SK-N-SH treated with all-trans-retinoic acid at 6 μM for 48 hours (cell line): ENCODE measurements around the gene MET.

Experiments
- ATAC-seq: fragments of 200-7000 bp; cut with Tn5 transposase; 3 replicates; pipeline ENCODE4 v1.9.1; 2020; ENCODE audit warnings: mild to moderate bottlenecking, moderate library complexity
- CSDC2 ChIP-seq: fragments of 250-450 bp; sonication (Bioruptor Pico); IDR thresholded peaks from 2 replicates; pipeline ENCODE4 v1.5.0; 2020; ENCODE audit warnings: mild to moderate bottlenecking, moderate library complexity
- ESRRG ChIP-seq: fragments of 250-450 bp; sonication (Bioruptor Pico); IDR thresholded peaks from 2 replicates; pipeline ENCODE4 v1.6.1; 2021; ENCODE audit warnings: mild to moderate bottlenecking
- OSR1 ChIP-seq: fragments of 250-450 bp; sonication (Bioruptor Pico); IDR thresholded peaks from 2 replicates; pipeline ENCODE4 v1.8.0; 2022; ENCODE audit warnings: moderate library complexity, mild to moderate bottlenecking, inconsistent platforms
- PPARA ChIP-seq: fragments of 250-450 bp; sonication (Bioruptor Pico); IDR thresholded peaks from 2 replicates; pipeline ENCODE4 v1.5.0; 2020; ENCODE audit warnings: mild to moderate bottlenecking, borderline replicate concordance
- RARB ChIP-seq: fragments of 250-450 bp; sonication (Bioruptor Pico); IDR thresholded peaks from 2 replicates; pipeline ENCODE4 v1.8.0; 2021; ENCODE audit warnings: mild to moderate bottlenecking, moderate library complexity
- SNAI2 ChIP-seq: fragments of 250-450 bp; sonication (Bioruptor Pico); IDR thresholded peaks from 2 replicates; pipeline ENCODE4 v1.5.0; 2020; ENCODE audit warnings: mild to moderate bottlenecking, moderate library complexity
- TCF4 ChIP-seq: fragments of 250-450 bp; sonication (Bioruptor Pico); IDR thresholded peaks from 2 replicates; pipeline ENCODE4 v1.8.0; 2021; ENCODE audit warnings: mild to moderate bottlenecking, moderate library complexity, borderline replicate concordance
- ZC3H10 ChIP-seq: fragments of 250-450 bp; sonication (Bioruptor Pico); IDR thresholded peaks from 2 replicates; pipeline ENCODE4 v1.5.1; 2021; ENCODE audit warnings: mild to moderate bottlenecking, moderate library complexity
- ZFP3 ChIP-seq: fragments of 250-450 bp; sonication (Bioruptor Pico); IDR thresholded peaks from 2 replicates; pipeline ENCODE4 v1.5.0; 2020; ENCODE audit warnings: mild to moderate bottlenecking, moderate library complexity
- ZFP30 ChIP-seq: fragments of 450-650 bp; formaldehyde crosslinking; IDR thresholded peaks from 2 replicates; pipeline ENCODE4 v1.5.0; 2022; ENCODE audit warnings: mild to moderate bottlenecking, moderate library complexity
- ZNF565 ChIP-seq: fragments of 450-650 bp; formaldehyde crosslinking; conservative IDR thresholded peaks from 2 replicates; pipeline ENCODE4 v1.5.0; 2020; ENCODE audit warnings: low read depth, mild to moderate bottlenecking, moderate library complexity
- ZNF70 ChIP-seq: fragments of 450-650 bp; formaldehyde crosslinking; IDR thresholded peaks from 2 replicates; pipeline ENCODE4 v1.5.0; 2020; ENCODE audit warnings: mild to moderate bottlenecking, moderate library complexity
- ZNF8 ChIP-seq: fragments of 450-650 bp; formaldehyde crosslinking; IDR thresholded peaks from 2 replicates; pipeline ENCODE4 v1.5.0; 2020; ENCODE audit warnings: mild to moderate bottlenecking, moderate library complexity
- TF ChIP-seq, protein P1 (sequence below): fragments of 250-450 bp; sonication (Bioruptor Pico); IDR thresholded peaks from 2 replicates; pipeline ENCODE4 v1.5.1; 2020; ENCODE audit warnings: low read depth, mild to moderate bottlenecking, moderate library complexity
- TF ChIP-seq, protein P2 (sequence below): fragments of 250-450 bp; sonication (Bioruptor Pico); IDR thresholded peaks from 2 replicates; pipeline ENCODE4 v1.5.1; 2021; ENCODE audit warnings: mild to moderate bottlenecking, moderate library complexity
- TF ChIP-seq, protein P3 (sequence below): fragments of 250-450 bp; sonication (Bioruptor Pico); IDR thresholded peaks from 2 replicates; pipeline ENCODE4 v1.5.0; 2020; ENCODE audit warnings: mild to moderate bottlenecking, moderate library complexity
- TF ChIP-seq, protein P4 (sequence below): fragments of 250-450 bp; sonication (Bioruptor Pico); IDR thresholded peaks from 2 replicates; pipeline ENCODE4 v1.8.0; 2020; ENCODE audit warnings: mild to moderate bottlenecking, moderate library complexity, borderline replicate concordance
- TF ChIP-seq, protein P5 (sequence below): fragments of 250-450 bp; sonication (Bioruptor Pico); IDR thresholded peaks from 2 replicates; pipeline ENCODE4 v1.8.0; 2021; ENCODE audit warnings: low read depth, mild to moderate bottlenecking, moderate library complexity, borderline replicate concordance

Gene MET

DNA sequence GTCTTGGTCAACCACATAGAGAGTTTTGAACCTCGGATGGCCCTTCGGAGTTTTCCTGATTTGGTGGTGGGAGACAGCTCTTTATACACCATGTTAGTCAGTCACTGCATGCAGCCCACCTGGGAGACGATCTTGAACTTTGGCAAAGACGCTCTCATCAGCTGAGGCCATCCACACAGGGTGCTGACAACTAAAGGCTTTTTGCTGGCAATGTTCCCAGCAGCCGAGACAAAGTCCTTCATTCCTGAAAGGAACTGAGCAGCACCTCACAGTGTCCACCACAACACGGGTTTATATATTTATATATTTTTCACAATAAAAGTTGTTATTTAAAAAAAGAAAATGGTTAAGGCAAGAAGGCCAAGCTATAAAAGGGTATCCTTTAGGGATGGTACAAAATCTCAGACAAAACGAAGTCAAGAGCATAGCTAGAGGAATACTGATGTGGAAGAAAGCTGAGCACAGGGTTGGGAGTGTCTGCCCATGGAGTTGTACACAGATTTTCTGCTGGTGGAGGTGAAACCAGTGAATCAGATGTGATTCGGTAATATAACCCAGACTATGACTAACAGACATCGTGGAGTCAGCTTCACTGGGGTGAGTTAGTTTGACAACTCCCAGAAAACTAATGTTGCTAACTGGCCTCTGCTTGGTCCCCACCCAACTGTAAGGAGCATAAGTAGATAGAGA, 163.0 kb downstream of the MET start:
- no peak for TF ChIP-seq ESRRG
- peak; percentile 79 for TF ChIP-seq ZNF70 (CRISPR knock-in tag)
- TF ChIP-seq TCF4: no peak
- TF ChIP-seq ZFP3 (CRISPR knock-in tag): no peak
- TF ChIP-seq, protein P1, sequence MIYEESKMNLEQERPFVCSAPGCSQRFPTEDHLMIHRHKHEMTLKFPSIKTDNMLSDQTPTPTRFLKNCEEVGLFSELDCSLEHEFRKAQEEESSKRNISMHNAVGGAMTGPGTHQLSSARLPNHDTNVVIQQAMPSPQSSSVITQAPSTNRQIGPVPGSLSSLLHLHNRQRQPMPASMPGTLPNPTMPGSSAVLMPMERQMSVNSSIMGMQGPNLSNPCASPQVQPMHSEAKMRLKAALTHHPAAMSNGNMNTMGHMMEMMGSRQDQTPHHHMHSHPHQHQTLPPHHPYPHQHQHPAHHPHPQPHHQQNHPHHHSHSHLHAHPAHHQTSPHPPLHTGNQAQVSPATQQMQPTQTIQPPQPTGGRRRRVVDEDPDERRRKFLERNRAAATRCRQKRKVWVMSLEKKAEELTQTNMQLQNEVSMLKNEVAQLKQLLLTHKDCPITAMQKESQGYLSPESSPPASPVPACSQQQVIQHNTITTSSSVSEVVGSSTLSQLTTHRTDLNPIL: no peak
- ATAC-seq: peak; percentile 83

DNA sequence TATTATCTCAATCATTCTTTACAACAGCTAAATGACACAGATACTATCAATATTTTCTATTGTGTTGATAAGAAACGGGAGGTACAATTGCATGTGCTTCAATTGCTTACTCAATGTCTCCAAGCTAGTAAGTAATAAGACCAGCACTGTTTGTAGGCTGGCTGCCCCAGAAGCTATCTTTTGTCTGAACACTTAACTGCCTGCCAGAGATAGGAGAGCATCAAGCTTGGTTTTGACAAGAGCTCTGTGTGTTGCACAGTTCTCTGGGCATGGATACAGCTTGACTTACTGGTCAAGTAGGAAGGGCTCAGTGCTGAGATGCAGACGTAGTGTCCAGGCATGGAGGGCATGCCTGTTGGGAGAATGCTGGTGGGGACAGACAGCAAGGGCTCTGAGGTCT, 164.1 kb downstream of the MET start:
- ATAC-seq: no peak
- TF ChIP-seq, protein P2, sequence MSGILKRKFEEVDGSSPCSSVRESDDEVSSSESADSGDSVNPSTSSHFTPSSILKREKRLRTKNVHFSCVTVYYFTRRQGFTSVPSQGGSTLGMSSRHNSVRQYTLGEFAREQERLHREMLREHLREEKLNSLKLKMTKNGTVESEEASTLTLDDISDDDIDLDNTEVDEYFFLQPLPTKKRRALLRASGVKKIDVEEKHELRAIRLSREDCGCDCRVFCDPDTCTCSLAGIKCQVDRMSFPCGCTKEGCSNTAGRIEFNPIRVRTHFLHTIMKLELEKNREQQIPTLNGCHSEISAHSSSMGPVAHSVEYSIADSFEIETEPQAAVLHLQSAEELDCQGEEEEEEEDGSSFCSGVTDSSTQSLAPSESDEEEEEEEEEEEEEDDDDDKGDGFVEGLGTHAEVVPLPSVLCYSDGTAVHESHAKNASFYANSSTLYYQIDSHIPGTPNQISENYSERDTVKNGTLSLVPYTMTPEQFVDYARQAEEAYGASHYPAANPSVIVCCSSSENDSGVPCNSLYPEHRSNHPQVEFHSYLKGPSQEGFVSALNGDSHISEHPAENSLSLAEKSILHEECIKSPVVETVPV (CRISPR knock-in tag): no peak
- TF ChIP-seq SNAI2 (CRISPR knock-in tag): no peak
- TF ChIP-seq ZNF70 (CRISPR knock-in tag): no peak
- TF ChIP-seq CSDC2 (CRISPR knock-in tag): no peak
- TF ChIP-seq TCF4: no peak
- no peak for TF ChIP-seq ESRRG
- TF ChIP-seq, protein P3, sequence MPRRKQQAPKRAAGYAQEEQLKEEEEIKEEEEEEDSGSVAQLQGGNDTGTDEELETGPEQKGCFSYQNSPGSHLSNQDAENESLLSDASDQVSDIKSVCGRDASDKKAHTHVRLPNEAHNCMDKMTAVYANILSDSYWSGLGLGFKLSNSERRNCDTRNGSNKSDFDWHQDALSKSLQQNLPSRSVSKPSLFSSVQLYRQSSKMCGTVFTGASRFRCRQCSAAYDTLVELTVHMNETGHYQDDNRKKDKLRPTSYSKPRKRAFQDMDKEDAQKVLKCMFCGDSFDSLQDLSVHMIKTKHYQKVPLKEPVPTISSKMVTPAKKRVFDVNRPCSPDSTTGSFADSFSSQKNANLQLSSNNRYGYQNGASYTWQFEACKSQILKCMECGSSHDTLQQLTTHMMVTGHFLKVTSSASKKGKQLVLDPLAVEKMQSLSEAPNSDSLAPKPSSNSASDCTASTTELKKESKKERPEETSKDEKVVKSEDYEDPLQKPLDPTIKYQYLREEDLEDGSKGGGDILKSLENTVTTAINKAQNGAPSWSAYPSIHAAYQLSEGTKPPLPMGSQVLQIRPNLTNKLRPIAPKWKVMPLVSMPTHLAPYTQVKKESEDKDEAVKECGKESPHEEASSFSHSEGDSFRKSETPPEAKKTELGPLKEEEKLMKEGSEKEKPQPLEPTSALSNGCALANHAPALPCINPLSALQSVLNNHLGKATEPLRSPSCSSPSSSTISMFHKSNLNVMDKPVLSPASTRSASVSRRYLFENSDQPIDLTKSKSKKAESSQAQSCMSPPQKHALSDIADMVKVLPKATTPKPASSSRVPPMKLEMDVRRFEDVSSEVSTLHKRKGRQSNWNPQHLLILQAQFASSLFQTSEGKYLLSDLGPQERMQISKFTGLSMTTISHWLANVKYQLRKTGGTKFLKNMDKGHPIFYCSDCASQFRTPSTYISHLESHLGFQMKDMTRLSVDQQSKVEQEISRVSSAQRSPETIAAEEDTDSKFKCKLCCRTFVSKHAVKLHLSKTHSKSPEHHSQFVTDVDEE (CRISPR knock-in tag): no peak
- no peak for TF ChIP-seq ZC3H10
- TF ChIP-seq ZFP30 (CRISPR knock-in tag): no peak
- TF ChIP-seq, protein P4, sequence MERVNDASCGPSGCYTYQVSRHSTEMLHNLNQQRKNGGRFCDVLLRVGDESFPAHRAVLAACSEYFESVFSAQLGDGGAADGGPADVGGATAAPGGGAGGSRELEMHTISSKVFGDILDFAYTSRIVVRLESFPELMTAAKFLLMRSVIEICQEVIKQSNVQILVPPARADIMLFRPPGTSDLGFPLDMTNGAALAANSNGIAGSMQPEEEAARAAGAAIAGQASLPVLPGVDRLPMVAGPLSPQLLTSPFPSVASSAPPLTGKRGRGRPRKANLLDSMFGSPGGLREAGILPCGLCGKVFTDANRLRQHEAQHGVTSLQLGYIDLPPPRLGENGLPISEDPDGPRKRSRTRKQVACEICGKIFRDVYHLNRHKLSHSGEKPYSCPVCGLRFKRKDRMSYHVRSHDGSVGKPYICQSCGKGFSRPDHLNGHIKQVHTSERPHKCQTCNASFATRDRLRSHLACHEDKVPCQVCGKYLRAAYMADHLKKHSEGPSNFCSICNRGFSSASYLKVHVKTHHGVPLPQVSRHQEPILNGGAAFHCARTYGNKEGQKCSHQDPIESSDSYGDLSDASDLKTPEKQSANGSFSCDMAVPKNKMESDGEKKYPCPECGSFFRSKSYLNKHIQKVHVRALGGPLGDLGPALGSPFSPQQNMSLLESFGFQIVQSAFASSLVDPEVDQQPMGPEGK (CRISPR knock-in tag): no peak
- TF ChIP-seq, protein P5, sequence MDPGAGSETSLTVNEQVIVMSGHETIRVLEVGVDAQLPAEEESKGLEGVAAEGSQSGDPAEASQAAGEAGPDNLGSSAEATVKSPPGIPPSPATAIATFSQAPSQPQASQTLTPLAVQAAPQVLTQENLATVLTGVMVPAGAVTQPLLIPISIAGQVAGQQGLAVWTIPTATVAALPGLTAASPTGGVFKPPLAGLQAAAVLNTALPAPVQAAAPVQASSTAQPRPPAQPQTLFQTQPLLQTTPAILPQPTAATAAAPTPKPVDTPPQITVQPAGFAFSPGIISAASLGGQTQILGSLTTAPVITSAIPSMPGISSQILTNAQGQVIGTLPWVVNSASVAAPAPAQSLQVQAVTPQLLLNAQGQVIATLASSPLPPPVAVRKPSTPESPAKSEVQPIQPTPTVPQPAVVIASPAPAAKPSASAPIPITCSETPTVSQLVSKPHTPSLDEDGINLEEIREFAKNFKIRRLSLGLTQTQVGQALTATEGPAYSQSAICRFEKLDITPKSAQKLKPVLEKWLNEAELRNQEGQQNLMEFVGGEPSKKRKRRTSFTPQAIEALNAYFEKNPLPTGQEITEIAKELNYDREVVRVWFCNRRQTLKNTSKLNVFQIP (CRISPR knock-in tag): no peak
- TF ChIP-seq, protein P1: no peak
- no peak for TF ChIP-seq ZNF8 (CRISPR knock-in tag)
- TF ChIP-seq ZNF565 (CRISPR knock-in tag): no peak
- no peak for TF ChIP-seq RARB (CRISPR knock-in tag)
- TF ChIP-seq PPARA (CRISPR knock-in tag): no peak

DNA sequence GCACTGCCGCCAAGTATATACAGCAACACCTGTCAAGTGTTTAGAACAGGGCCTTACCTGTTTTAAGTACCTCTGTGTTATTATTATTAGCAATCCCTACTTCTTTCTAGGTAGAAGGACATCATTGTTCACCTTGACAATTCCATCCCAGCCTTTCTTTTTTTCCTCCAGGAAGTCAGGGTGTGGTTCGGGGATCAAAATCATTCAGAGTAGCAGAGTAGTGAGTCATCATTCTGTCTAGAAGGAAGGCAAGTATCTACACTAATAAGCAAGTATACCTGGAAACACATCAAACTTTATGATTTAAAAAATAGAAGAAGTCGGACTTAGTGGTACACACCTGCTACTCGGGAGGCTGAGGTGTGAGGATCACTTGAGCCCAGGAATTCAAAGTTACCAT, 164.9 kb downstream of the MET start:
- TF ChIP-seq, protein P5 (CRISPR knock-in tag): no peak
- TF ChIP-seq ZNF70 (CRISPR knock-in tag) (no peak), ESRRG (no peak), ZNF565 (CRISPR knock-in tag) (no peak), ZNF8 (CRISPR knock-in tag) (no peak), CSDC2 (CRISPR knock-in tag) (no peak), OSR1 (no peak), PPARA (CRISPR knock-in tag) (no peak), TCF4 (no peak)
- TF ChIP-seq, protein P3 (CRISPR knock-in tag): no peak
- TF ChIP-seq, protein P1: no peak
- ATAC-seq: no peak
